ENCODE measurements around the gene USP49. TPM values are rescaled to one million over a fixed set of nuclear protein-coding genes. Genes with fewer than 3 reads are reported as not detected.

The USP49 gene
- polyA plus RNA-seq, 1 of the 3 experiments (the other 2 are of a cell fraction) = 2.4 TPM

- TF ChIP-seq RFX5 (IDR thresholded peaks at IDR 0.05; ENCODE audit: low read length) (no peak), TEAD4 (IDR thresholded peaks at IDR 0.05; ENCODE audit: borderline replicate concordance, insufficient read depth) (no peak), POLR2AphosphoS5 (IDR thresholded peaks at IDR 0.05; ENCODE audit: low read depth, low read length) (peak; percentile 15; the same call in 1 of the 2 replicates), RCOR1 (IDR thresholded peaks at IDR 0.05; ENCODE audit: low read length) (no peak), REST (IDR thresholded peaks at IDR 0.05; ENCODE audit: low read depth, low read length) (no peak), JUND (IDR thresholded peaks at IDR 0.05) (peak; percentile 81), TAF1 (IDR thresholded peaks at IDR 0.05; ENCODE audit: borderline replicate concordance, low read depth, low read length) (0 out of 2 replicates have a peak, but pooled peaks have one; percentile 27), FOSL2 (IDR thresholded peaks at IDR 0.05; ENCODE audit: borderline replicate concordance, low read depth) (peak; percentile 86; the same call in 1 of the 2 replicates), FOXM1 (IDR thresholded peaks at IDR 0.05; ENCODE audit: low read depth) (no peak), CHD2 (IDR thresholded peaks at IDR 0.05; ENCODE audit: low read length, partially characterized antibody) (no peak), MXI1 (IDR thresholded peaks at IDR 0.05; ENCODE audit: low read depth, low read length) (no peak)
- TF ChIP-seq, protein P1, sequence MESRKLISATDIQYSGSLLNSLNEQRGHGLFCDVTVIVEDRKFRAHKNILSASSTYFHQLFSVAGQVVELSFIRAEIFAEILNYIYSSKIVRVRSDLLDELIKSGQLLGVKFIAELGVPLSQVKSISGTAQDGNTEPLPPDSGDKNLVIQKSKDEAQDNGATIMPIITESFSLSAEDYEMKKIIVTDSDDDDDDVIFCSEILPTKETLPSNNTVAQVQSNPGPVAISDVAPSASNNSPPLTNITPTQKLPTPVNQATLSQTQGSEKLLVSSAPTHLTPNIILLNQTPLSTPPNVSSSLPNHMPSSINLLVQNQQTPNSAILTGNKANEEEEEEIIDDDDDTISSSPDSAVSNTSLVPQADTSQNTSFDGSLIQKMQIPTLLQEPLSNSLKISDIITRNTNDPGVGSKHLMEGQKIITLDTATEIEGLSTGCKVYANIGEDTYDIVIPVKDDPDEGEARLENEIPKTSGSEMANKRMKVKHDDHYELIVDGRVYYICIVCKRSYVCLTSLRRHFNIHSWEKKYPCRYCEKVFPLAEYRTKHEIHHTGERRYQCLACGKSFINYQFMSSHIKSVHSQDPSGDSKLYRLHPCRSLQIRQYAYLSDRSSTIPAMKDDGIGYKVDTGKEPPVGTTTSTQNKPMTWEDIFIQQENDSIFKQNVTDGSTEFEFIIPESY (IDR thresholded peaks at IDR 0.05; ENCODE audit: borderline replicate concordance, low read depth) = no peak
- TF ChIP-seq, protein P2, sequence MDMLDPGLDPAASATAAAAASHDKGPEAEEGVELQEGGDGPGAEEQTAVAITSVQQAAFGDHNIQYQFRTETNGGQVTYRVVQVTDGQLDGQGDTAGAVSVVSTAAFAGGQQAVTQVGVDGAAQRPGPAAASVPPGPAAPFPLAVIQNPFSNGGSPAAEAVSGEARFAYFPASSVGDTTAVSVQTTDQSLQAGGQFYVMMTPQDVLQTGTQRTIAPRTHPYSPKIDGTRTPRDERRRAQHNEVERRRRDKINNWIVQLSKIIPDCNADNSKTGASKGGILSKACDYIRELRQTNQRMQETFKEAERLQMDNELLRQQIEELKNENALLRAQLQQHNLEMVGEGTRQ (IDR thresholded peaks at IDR 0.05; ENCODE audit: borderline replicate concordance, low read depth, low read length) = no peak
These were observed 48.4 kb downstream of the USP49 start (continued) for GRCh38 chr6:41846666-41847237.

GRCh38 chr6:41843178-41843577 lies 52.0 kb downstream of the USP49 start:
- Histone ChIP-seq H4K20me1 (ENCODE audit: insufficient read depth) (no peaks in the 10 kb centered on the region), H3K4me2 (no peak overlapping the region), H2AFZ (ENCODE audit: low read depth) (no peak overlapping the region), H3K4me1 (ENCODE audit: control insufficient read depth in 1 of 2, insufficient read depth in 2 of 2, low read depth in 1 of 2, low read length in 1 of 2) (no peaks in the 10 kb centered on the region), H3K9ac (no peak overlapping the region), H3K36me3 (replicated peaks in 1 of 2; ENCODE audit: control insufficient read depth in 1 of 2, insufficient read depth in 2 of 2, low read length in 1 of 2) (no peaks in the 10 kb centered on the region), H3K4me3 (ENCODE audit: low read depth in 2 of 2, low read length in 1 of 2) (no peak overlapping the region), H3F3A (replicated peaks; ENCODE audit: insufficient read depth) (peaks cover 7% of the 10 kb centered on the region), H3K27me3 (ENCODE audit: insufficient read depth) (no peaks in the 10 kb centered on the region), H3K79me2 (ENCODE audit: insufficient read depth) (no peaks in the 10 kb centered on the region), H3K9me3 (no peaks in the 10 kb centered on the region), H3K9me2 (no peaks in the 10 kb centered on the region), H3K27ac (ENCODE audit: low read depth in 2 of 2, low read length in 1 of 2) (no peak overlapping the region)
- 90% methylated on average over 9 of the region's 9 CpGs for WGBS (ENCODE audit: low lambda C conversion rate)
- no peak for DNase-seq
- CTCF ChIA-PET = interaction anchor here (1.0 to 1.6 kb wide), 2 partner anchors 56 to 224 kb away, joined by 3 read pairs; partner anchors contain the start of gene TOMM6
- no peak for TF ChIP-seq PBX3 (IDR thresholded peaks at IDR 0.05)
- no peak for TF ChIP-seq EZH2phosphoT487 (IDR thresholded peaks at IDR 0.05; ENCODE audit: borderline replicate concordance, low read depth)
- TF ChIP-seq CHD2 (IDR thresholded peaks at IDR 0.05; ENCODE audit: low read length, partially characterized antibody) = no peak
- TF ChIP-seq NFIC (IDR thresholded peaks at IDR 0.05; ENCODE audit: borderline replicate concordance) = no peak
- POLR2A ChIA-PET = no interaction called here
